Choroid plexus epithelial cell (primary cell): ENCODE data around the gene HSD17B11.

Source experiments
- DNase-seq: peaks from one replicate; pipeline ENCODE4 v3.0.0-alpha.2; 2010; ENCODE audit warnings: low read depth
- H3K4me3 ChIP-seq: 2 replicates; pipeline ENCODE4 v1.5.1; 2011; ENCODE audit warnings: low read depth, mild to moderate bottlenecking, control low read depth, low read length, moderate library complexity
- CTCF ChIP-seq: conservative IDR thresholded peaks from 2 replicates; pipeline ENCODE4 v1.5.1; 2011; ENCODE audit warnings: low read depth, mild to moderate bottlenecking, control low read depth, inconsistent platforms, low read length, moderate library complexity

HSD17B11 gene

GRCh38 chr4:87333267-87333666 lies 57.7 kb downstream of the HSD17B11 start:
- TF ChIP-seq CTCF, result no peak
- DNase-seq, result no peak

GRCh38 chr4:87330761-87331160 lies 60.2 kb downstream of the HSD17B11 start:
- no peak for TF ChIP-seq CTCF
- H3K4me3 ChIP-seq, result no peak overlapping the region
- no peak for DNase-seq

More at GRCh38 chr4:87333267-87333666, 57.7 kb downstream of the HSD17B11 start:
- H3K4me3 ChIP-seq, result no peak overlapping the region

- no peak for TF ChIP-seq CTCF
- H3K4me3 ChIP-seq, result no peak overlapping the region
- no peak for DNase-seq
Measured at GRCh38 chr4:87327136-87327535, 63.9 kb downstream of the HSD17B11 start.

- DNase-seq, result no peak
- H3K4me3 ChIP-seq, result no peak overlapping the region
- TF ChIP-seq CTCF, result no peak
Measured at GRCh38 chr4:87326460-87326859, 64.5 kb downstream of the HSD17B11 start.

DNA sequence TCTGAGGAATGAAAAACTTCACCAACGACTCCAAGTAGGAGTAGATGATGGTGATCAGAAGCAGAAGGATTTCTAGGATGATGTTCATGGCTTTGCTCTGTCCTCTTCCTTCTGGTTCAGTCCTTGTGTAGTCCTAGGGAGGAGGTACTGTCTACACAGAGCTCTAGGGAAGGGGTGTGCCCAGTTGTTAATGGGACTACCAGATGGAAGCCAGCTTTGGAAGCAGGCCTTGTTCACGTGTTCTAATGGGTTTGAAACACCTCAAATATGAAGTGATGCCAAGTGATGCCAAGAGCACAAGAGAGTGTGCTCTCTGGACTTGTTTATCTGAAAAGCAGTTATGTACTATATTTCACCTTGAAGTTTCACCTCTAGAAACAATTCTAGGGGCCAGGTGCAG lies 68.2 kb downstream of the HSD17B11 start, which contains the start of gene HSD17B13:
Gene HSD17B13 (minus strand): TSS at position 129 of the 400 bp plus-strand sequence. CDS start 41 bp downstream, at position 88.
- no peak for TF ChIP-seq CTCF
- no peak within 1 kb of the TSS for H3K4me3 ChIP-seq
- DNase-seq, result no peak

- no peak for DNase-seq
- no peak for TF ChIP-seq CTCF
Measured at GRCh38 chr4:87321888-87322287, 69.1 kb downstream of the HSD17B11 start.

DNA sequence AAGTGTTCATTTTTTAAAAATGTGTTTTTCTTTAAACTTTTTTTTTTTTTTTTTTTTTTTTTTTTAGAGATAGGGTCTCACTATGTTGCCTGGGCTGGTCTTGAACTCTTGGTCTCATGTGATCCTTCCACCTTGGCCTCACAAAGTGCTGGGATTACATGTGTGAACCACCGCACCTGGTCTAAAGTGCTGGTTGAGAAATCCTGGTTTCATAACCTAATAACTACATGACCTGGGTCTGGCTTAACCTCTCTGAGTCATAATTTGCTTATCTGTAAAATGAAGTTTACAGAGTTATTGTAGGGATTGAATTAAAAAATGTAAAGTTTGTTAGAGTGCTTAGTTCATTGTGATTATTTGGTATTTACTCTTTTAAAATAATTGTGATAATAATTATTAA lies 73.5 kb downstream of the HSD17B11 start:
- no peak for TF ChIP-seq CTCF
- DNase-seq, result peak; percentile 48
- H3K4me3 ChIP-seq, result no peak overlapping the region

More at GRCh38 chr4:87321888-87322287, 69.1 kb downstream of the HSD17B11 start:
- no peak overlapping the region for H3K4me3 ChIP-seq
